Heart right ventricle (tissue), 16 donors: ENCODE data around the gene SH3PXD2B. TPM values are rescaled to one million over a fixed set of nuclear protein-coding genes. Genes with fewer than 3 reads are reported as not detected.
A peak's percentile ranks its signal among the peaks of the same experiment; 100 is the strongest.
"Not testable (repeated sequence)": the region's sequence is repeated elsewhere in the genome, so short reads cannot be mapped to it uniquely, and the experiment has no call there.

Experiments used
- ATAC-seq, 8 donors: fragments of 200-7000 bp; cut with Tn5 transposase; one replicate each; pipeline ENCODE4 v1.9.1; 2020; ENCODE audit warnings: mild to moderate bottlenecking in 8 of 8, moderate library complexity in 8 of 8, moderate number of reproducible peaks in 1 of 8
- DNase-seq, 2 donors: peaks; one replicate each; pipeline ENCODE4 v3.0.0-alpha.2; 2020
- H3K27ac ChIP-seq, 10 donors: fragments of 200-600 bp; sonication (generic) in 2 of 10; one replicate each; pipeline versions ENCODE4 v1.5.0 to v1.8.0; 2020 to 2022; ENCODE audit warnings: mild to moderate bottlenecking in 3 of 10
- H3K27me3 ChIP-seq, 7 donors: fragments of 200-600 bp; one replicate each; pipeline ENCODE4 v1.8.0; 2021 to 2022; ENCODE audit warnings: mild to moderate bottlenecking in 2 of 7
- H3K36me3 ChIP-seq, 9 donors: fragments of 200-600 bp; sonication (generic) in 1 of 9; one replicate each; pipeline versions ENCODE4 v1.5.0 to v1.8.0; 2020 to 2022; ENCODE audit warnings: mild to moderate bottlenecking in 2 of 9
- H3K4me1 ChIP-seq, 9 donors: fragments of 200-600 bp; sonication (generic) in 1 of 9; one replicate each; pipeline versions ENCODE4 v1.5.0 to v1.8.0; 2020 to 2022; ENCODE audit warnings: mild to moderate bottlenecking in 4 of 9
- H3K4me3 ChIP-seq, 10 donors: fragments of 200-600 bp; sonication (generic) in 2 of 10; one replicate each; pipeline versions ENCODE4 v1.5.0 to v1.8.0; 2020 to 2022; ENCODE audit warnings: mild to moderate bottlenecking in 7 of 10, moderate library complexity in 2 of 10
- H3K9me3 ChIP-seq, 11 donors: fragments of 200-600 bp in 10 of 11; sonication (generic) in 2 of 11; one replicate each; pipeline versions ENCODE4 v1.5.0 to v1.8.0; 2013 to 2022; ENCODE audit warnings: mild to moderate bottlenecking in 2 of 11, control low read depth in 1 of 11, moderate library complexity in 1 of 11
- WGBS, 2 donors: extraction: QIAGEN DNeasy Blood & Tissue Kit; methylation state at CpG; one replicate each; pipeline ENCODE4 v1.1.7; 2013; ENCODE audit warnings: inconsistent platforms in 1 of 2; 5-methylcytosine and 5-hydroxymethylcytosine counted together
- intact Hi-C, 10 donors: fragments of 100-400 bp; cut with DNase I; formaldehyde crosslinking; loops; one replicate each; pipeline versions ENCODE4 v1.11.1 to v1.14.2; 2022
- polyA plus RNA-seq, 2 donors: library from polyadenylated mRNA; stranded (reverse); fragments of 200-250 nt; gene quantifications; one replicate each; pipeline ENCODE4 v1.2.3, GENCODE V29; 2013
- total RNA-seq, 10 donors: library from RNA; stranded (reverse); fragmentation: NEBNext Ultra II Directional in 3 of 10; extraction: Animal tissue kit (Norgen Biotek cat#: 25700) in 3 of 10; gene quantifications; one replicate each; pipeline versions ENCODE4 v1.2.1 to v1.2.4, GENCODE V29; 2021 to 2023
- TF ChIP-seq, protein P1 (sequence below), 9 donors: fragments of 200-600 bp; sonication (generic) in 2 of 9; IDR thresholded peaks; one replicate each; pipeline versions ENCODE4 v1.5.0 to v1.8.0; 2021 to 2022; ENCODE audit warnings: antibody characterized with exemption in 9 of 9, mild to moderate bottlenecking in 5 of 9, moderate library complexity in 1 of 9
- donor health status: Arrhythmogenic right ventricular cardiomyopathy.
- donor health status: ischemic (EF 13 %, LVEDD 7.1; RV severe dilation, severe dysfunction).
- donor health status: healthy with polysubstance abuse.
- donor health status: DM: no; HTN: yes; CAD: no.
- donor health status: DM: no; HTN: no; CAD: no.
- donor health status: ischemic (EF 25% LVEDD 6.9; RV normal size, moderate dysfunction).
- donor health status: ischemic (EF 25% LVEDD 5.7; RV mildly dilated, moderate dysfunction).
- donor health status: healthy.
- donor health status: DM: yes; HTN: yes; CAD: no.
- donor health status: Ischemic cardiomyopathy.
- donor health status: ischemic (EF 35%, LVEDD 5.7; RV mildly dilated, moderate dysfunction).
- donor health status: nonischemic (EF 11% LVEDD 7.7; RV severe dilation, severe dysfunction).
- donor health status: DM: yes; HTN: yes; CAD: no.
- donor health status: PGD.
- donor health status: ischemic (EF 29% LVEDD 5.4; RV normal size, mild dysfunction).
- donor health status: nonischemic (EF 23%, LVEDD 6.1; RV moderate dilation, normal function).

Gene SH3PXD2B
- total and polyA plus RNA-seq, 12 donors = 1.8 to 12.5 (median 5.5) TPM

DNA sequence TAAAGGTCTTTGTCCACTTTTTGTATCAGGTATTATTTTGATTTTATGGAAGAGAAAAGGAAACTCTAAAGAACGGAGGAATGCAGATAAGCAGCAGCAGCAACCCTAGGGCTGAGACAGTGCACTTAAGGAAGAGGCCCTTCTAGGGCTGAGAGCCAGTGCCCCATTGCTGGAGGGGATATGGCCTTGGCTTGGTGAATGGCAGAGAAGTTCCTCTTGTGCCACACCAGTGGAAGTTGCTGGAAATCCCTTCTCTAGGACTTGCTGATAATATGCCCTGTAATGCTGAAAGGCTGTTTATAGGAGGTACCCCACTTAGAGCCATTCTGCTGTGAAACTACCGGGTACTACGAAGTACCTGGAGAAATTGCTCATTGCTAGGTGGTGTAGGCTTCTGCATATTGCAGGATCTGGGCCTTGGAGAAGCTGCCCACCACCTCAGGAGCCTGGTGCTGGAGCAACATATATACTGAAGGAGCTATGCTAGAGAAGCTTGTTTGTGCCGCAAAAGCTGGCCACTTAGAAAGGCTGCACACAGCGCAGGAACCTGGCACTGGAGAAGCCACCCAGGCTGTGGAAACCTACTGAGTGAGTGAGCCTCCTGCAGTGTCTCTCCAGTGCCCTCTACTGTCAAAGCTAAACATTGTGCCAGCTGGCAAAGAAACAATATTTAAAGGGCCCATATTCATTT, 161.1 kb downstream of the SH3PXD2B start:
- Histone ChIP-seq H3K36me3 (no peaks in the 10 kb centered on the region), H3K4me1 (peaks cover 0 to 9% (median 4%) of the 10 kb centered on the region in 9 donors), H3K4me3 (no peak overlapping the region), H3K9me3 (no peaks in the 10 kb centered on the region), H3K27me3 (peaks cover 0 to 3% (median 0%) of the 10 kb centered on the region in 7 donors), H3K27ac (no peak overlapping the region)
- ATAC-seq (peak; percentile 92 to 98 (median 94)), DNase-seq (peak; percentile 44 to 58)
- intact Hi-C loops = loop anchor here in 8 of 10 donors (5.0 to 10.0 kb wide), 6 partner anchors 98 to 381 kb away; partner anchors contain the start of gene EFCAB9 (in 2 of the 8)
- TF ChIP-seq, protein P1, sequence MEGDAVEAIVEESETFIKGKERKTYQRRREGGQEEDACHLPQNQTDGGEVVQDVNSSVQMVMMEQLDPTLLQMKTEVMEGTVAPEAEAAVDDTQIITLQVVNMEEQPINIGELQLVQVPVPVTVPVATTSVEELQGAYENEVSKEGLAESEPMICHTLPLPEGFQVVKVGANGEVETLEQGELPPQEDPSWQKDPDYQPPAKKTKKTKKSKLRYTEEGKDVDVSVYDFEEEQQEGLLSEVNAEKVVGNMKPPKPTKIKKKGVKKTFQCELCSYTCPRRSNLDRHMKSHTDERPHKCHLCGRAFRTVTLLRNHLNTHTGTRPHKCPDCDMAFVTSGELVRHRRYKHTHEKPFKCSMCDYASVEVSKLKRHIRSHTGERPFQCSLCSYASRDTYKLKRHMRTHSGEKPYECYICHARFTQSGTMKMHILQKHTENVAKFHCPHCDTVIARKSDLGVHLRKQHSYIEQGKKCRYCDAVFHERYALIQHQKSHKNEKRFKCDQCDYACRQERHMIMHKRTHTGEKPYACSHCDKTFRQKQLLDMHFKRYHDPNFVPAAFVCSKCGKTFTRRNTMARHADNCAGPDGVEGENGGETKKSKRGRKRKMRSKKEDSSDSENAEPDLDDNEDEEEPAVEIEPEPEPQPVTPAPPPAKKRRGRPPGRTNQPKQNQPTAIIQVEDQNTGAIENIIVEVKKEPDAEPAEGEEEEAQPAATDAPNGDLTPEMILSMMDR (IDR thresholded peaks at IDR 0.05) = peak; percentile 69 to 91 (median 83)
- WGBS, 2 donors = 46 to 54% methylated on average over 5 of the region's 5 CpGs

DNA sequence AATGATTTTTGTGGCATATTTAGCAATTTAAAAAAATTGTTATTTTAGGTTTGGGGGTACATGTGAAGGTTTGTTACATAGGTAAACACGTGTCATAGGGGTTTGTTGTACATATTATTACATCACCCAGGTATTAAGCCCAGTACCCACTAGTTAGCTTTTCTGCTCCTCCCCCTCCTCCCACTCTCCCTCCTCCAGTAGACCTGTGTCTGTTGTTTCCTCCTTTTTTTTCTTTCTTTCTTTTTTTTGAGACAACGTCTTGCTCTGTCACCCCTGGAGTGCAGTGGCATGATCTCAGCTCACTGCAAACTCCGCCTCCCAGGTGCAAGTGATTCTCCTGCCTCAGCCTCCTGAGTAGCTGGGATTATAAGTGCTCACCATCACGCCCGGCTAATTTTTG, 162.5 kb downstream of the SH3PXD2B start:
- not testable (repeated sequence) for ATAC-seq
- intact Hi-C loops = loop anchor here in 8 of 10 donors (5.0 to 10.0 kb wide), 6 partner anchors 97 to 380 kb away; partner anchors contain the start of gene EFCAB9 (in 2 of the 8)
- WGBS, 2 donors = 88 to 91% methylated on average over 5 of the region's 5 CpGs

DNA sequence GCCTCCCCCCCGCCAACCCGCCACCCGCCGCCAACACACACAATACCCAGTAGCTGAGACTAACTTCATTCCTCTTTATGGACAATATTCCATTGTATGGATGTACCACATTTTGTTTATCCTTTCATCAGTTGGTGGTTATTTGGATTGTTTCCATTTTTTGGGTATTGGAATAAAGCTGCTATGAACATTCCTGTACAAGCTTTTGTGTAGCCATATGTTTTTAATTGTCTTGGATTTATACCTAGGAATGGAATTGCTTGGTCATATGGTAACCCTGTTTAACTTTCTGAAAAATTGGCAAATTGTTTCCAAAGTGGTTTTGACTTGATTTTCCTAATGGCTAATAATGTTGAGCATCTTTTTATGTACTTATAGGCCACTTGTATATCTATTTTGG, 165.9 kb downstream of the SH3PXD2B start:
- DNase-seq (no peak), ATAC-seq (no peak)
- H3K4me3 ChIP-seq = no peak overlapping the region
- H3K27me3 ChIP-seq = no peaks in the 10 kb centered on the region
- H3K27ac ChIP-seq = no peak overlapping the region
- 96 to 99% methylated on average over 4 of the region's 4 CpGs for WGBS, 2 donors
- no peaks in the 10 kb centered on the region for H3K36me3 ChIP-seq
- intact Hi-C loops = loop anchor here in 5 of 10 donors (2.0 to 10.0 kb wide), 6 partner anchors 74 to 181 kb away; partner anchors contain the start of genes EFCAB9 (in 1 of the 5), SH3PXD2B (in 1 of the 5) and STK10 (in 1 of the 5)
- no peaks in the 10 kb centered on the region for H3K9me3 ChIP-seq
- H3K4me1 ChIP-seq = peaks cover 0 to 20% (median 5%) of the 10 kb centered on the region in 9 donors
- TF ChIP-seq, protein P1 (IDR thresholded peaks at IDR 0.05) = no peak

More for the DNA sequence above, 162.5 kb downstream of the SH3PXD2B start:
- not testable (repeated sequence) for H3K27me3 ChIP-seq, H3K4me3 ChIP-seq, DNase-seq, H3K36me3 ChIP-seq, H3K4me1 ChIP-seq, H3K9me3 ChIP-seq, H3K27ac ChIP-seq

DNA sequence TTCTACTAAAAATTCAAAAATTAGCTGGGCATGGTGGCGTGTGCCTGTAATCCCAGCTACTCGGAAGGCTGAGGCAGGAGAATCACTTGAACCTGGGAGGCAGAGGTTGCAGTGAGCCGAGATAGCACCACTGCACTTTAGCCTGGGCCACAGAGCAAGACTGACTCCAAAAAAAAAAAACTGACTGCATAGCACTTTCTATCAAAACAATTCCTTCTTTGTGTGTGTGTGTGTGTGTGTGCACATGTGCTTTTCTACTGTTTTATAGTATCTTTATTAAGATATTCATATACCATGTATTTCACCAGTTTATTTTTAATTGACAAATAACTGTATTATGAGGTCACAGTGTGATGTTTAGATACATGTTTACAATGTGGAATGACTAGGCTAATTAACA, 167.2 kb downstream of the SH3PXD2B start:
- 96 to 100% methylated on average over 3 of the region's 3 CpGs for WGBS, 2 donors
- not testable (repeated sequence) for H3K36me3 ChIP-seq, H3K27ac ChIP-seq, H3K27me3 ChIP-seq, H3K9me3 ChIP-seq, ATAC-seq, DNase-seq, H3K4me3 ChIP-seq
- intact Hi-C loops = loop anchor here in 4 of 10 donors (5.0 to 10.0 kb wide), 5 partner anchors 72 to 180 kb away; partner anchors contain the start of genes EFCAB9 (in 1 of the 4), SH3PXD2B (in 1 of the 4) and STK10 (in 1 of the 4)
- peaks cover 0 to 21% (median 11%) of the 10 kb centered on the region in 9 donors for H3K4me1 ChIP-seq

DNA sequence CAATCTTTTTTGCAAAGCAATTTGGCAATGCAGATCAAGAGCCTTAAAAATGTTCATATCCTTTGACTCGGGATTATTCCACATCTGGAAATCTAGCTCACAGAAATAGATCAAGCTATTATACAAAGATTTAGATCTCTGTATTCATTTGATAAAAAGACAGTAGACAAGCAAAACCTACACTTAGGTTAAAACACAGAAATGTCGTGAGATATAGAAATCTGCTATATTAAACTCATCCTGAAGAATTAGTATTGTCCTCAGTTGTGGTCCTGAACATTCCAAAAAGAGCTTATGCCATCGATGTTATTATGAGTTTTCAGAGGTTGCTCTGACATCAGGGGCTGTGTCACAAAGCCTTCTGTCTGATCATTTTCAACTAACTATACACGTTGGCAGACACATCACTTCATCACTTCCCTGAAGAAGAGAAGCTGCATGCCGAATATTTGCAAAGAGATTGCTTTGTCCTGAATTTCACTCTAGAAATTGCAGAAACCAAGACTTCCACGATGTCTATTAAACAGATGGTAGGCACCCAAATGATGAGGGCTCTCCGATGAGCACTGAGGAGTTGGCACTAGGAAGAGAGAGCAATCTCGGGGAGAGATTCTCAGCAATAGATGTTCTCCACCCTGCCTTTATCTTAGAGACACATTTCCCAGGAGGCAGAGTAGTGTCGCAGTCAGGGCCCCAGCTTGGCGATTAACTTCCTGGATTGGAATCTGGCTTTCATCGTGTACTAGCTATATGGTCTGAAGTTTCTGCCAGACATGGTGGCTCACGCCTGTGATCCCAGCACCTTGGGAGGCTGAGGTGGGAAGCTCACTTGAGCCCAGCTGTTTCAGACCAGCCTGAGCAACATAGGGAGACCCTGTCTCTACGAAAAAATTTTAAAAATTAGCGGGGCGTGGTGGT, 168.8 kb downstream of the SH3PXD2B start:
- ATAC-seq = no peak
- Histone ChIP-seq H3K27ac (peak overlapping the region in 4 of 10 donors; percentile 14 to 94 (median 22)), H3K4me1 (peaks cover 0 to 37% (median 24%) of the 10 kb centered on the region in 9 donors), H3K9me3 (no peaks in the 10 kb centered on the region), H3K36me3 (no peaks in the 10 kb centered on the region), H3K27me3 (no peaks in the 10 kb centered on the region), H3K4me3 (peak overlapping the region in 4 of 10 donors; percentile 84 to 96 (median 94))
- DNase-seq = no peak
- 59 to 61% methylated on average over 15 of the region's 15 CpGs for WGBS, 2 donors
- intact Hi-C loops = loop anchor here in 4 of 10 donors (5.0 to 10.0 kb wide), 5 partner anchors 71 to 178 kb away; partner anchors contain the start of genes EFCAB9 (in 1 of the 4), SH3PXD2B (in 1 of the 4) and STK10 (in 1 of the 4)
- TF ChIP-seq, protein P1 (IDR thresholded peaks at IDR 0.05) = no peak
